ENCODE measurements around the gene RABGAP1L. TPM values are rescaled to one million over a fixed set of nuclear protein-coding genes. Genes with fewer than 3 reads are reported as not detected.
"Not testable (repeated sequence)": the region's sequence is repeated elsewhere in the genome, so short reads cannot be mapped to it uniquely, and the experiment has no call there.

Gene RABGAP1L
- total and polyA plus RNA-seq, 7 experiments from 2014 or later, result 38.4 to 97.4 (median 55.1) TPM

DNA sequence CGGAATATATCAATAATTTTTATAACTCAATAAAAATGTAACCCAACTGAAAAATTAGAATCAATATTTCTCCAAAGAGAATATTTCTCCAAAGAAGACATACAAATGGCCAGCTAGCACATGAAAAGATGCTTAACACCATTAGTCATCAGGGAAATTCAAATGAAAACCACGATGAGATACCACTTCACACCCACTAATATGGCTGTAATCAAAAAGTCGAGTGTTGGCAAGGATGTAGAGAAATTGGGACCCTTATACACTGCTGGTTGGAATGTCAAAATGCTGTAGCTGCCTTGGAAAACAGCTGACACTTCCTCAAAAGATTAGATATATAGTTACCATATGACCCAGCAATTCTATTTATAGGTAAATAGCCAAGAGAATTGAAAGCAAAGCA is 421.5 kb downstream of the RABGAP1L start:
- Histone ChIP-seq H3K9me3 (ENCODE audit: control insufficient read depth in 2 of 3, low read length in 3 of 3) (no peaks in the 10 kb centered on the region), H3K36me3 (ENCODE audit: control insufficient read depth in 2 of 3, insufficient read depth in 3 of 3, low read length in 3 of 3) (no peaks in the 10 kb centered on the region), H3K27ac (ENCODE audit: low read depth, low read length) (no peak overlapping the region), H3K4me3 (ENCODE audit: low read length) (no peak overlapping the region), H3K27me3 (ENCODE audit: control insufficient read depth in 2 of 2, insufficient read depth in 2 of 2, low read length in 2 of 2) (no peaks in the 10 kb centered on the region), H3K4me1 (ENCODE audit: control insufficient read depth in 2 of 2, insufficient read depth in 2 of 2, low read length in 2 of 2) (no peaks in the 10 kb centered on the region)
- intact Hi-C loops (cut with micrococcal nuclease), result no loop called here
- DNase-seq (no peak), ATAC-seq (no peak)
- peaks cover 2 to 36% (median 16%) of the 10 kb centered on the region in 11 donors for H3K9me3 Mint-ChIP-seq
- no peaks in the 10 kb centered on the region for H3K27me3 Mint-ChIP-seq
- H3K36me3 Mint-ChIP-seq, result peaks cover 2 to 43% (median 33%) of the 10 kb centered on the region in 5 donors
- peaks cover 0 to 5% (median 0%) of the 10 kb centered on the region in 7 donors for H3K4me1 Mint-ChIP-seq
- ChIA-PET CTCF (no interaction called here), POLR2A (no interaction called here)
- H3K27ac Mint-ChIP-seq, result no peak overlapping the region
- no peak overlapping the region for H3K4me3 Mint-ChIP-seq

DNA sequence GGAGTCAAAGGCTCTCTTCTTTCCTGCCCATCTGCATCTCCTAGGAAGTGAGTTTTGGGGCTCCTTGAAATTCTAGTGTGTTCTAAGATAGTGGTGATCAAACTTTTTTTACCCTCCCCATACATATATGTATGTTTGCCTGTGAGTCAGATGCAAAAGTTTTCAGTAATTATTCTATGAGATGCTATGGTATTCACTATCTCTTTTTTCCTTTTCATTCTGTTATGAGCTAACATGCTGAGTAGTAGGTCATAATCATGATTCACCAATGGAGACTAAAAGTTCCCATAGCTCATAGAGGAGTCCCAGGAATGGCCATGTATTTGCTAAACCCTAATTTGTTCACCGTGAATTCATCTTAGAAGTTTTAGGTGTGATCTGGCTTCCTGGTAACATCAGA is 424.0 kb downstream of the RABGAP1L start:
- Mint-ChIP-seq H3K36me3 (peaks cover 3 to 46% (median 33%) of the 10 kb centered on the region in 5 donors), H3K27me3 (no peaks in the 10 kb centered on the region), H3K4me1 (peaks cover 0 to 5% (median 0%) of the 10 kb centered on the region in 7 donors), H3K9me3 (peaks cover under 1 to 38% (median 12%) of the 10 kb centered on the region in 11 donors), H3K4me3 (no peak overlapping the region), H3K27ac (no peak overlapping the region)
- no peaks in the 10 kb centered on the region for H3K36me3 ChIP-seq (ENCODE audit: control insufficient read depth in 2 of 3, insufficient read depth in 3 of 3, low read length in 3 of 3)
- intact Hi-C loops (cut with micrococcal nuclease), result no loop called here
- H3K4me3 ChIP-seq (ENCODE audit: low read length), result no peak overlapping the region
- H3K27ac ChIP-seq (ENCODE audit: low read depth, low read length), result no peak overlapping the region
- ATAC-seq (no peak), DNase-seq (no peak)
- H3K27me3 ChIP-seq (ENCODE audit: control insufficient read depth in 2 of 2, insufficient read depth in 2 of 2, low read length in 2 of 2), result no peaks in the 10 kb centered on the region
- no peaks in the 10 kb centered on the region for H3K4me1 ChIP-seq (ENCODE audit: control insufficient read depth in 2 of 2, insufficient read depth in 2 of 2, low read length in 2 of 2)
- CTCF ChIA-PET, result no interaction called here
- H3K9me3 ChIP-seq (ENCODE audit: control insufficient read depth in 2 of 3, low read length in 3 of 3), result no peaks in the 10 kb centered on the region
- POLR2A ChIA-PET, result no interaction called here

- Mint-ChIP-seq H3K4me1 (peaks cover 0 to 3% (median 0%) of the 10 kb centered on the region in 7 donors), H3K36me3 (peaks cover 3 to 51% (median 36%) of the 10 kb centered on the region in 5 donors), H3K9me3 (peaks cover 8 to 43% (median 15%) of the 10 kb centered on the region in 11 donors), H3K27me3 (no peaks in the 10 kb centered on the region), H3K27ac (no peak overlapping the region), H3K4me3 (no peak overlapping the region)
- DNase-seq (no peak), ATAC-seq (no peak)
- Histone ChIP-seq H3K9me3 (ENCODE audit: control insufficient read depth in 2 of 3, low read length in 3 of 3) (no peaks in the 10 kb centered on the region), H3K27ac (ENCODE audit: low read depth, low read length) (no peak overlapping the region), H3K4me3 (ENCODE audit: low read length) (no peak overlapping the region), H3K27me3 (ENCODE audit: control insufficient read depth in 2 of 2, insufficient read depth in 2 of 2, low read length in 2 of 2) (no peaks in the 10 kb centered on the region), H3K4me1 (ENCODE audit: control insufficient read depth in 2 of 2, insufficient read depth in 2 of 2, low read length in 2 of 2) (no peaks in the 10 kb centered on the region), H3K36me3 (ENCODE audit: control insufficient read depth in 2 of 3, insufficient read depth in 3 of 3, low read length in 3 of 3) (no peaks in the 10 kb centered on the region)
- POLR2A ChIA-PET, result no interaction called here
- CTCF ChIA-PET, result no interaction called here
- intact Hi-C loops (cut with micrococcal nuclease), result no loop called here
Measured at GRCh38 chr1:174584071-174584470, 424.8 kb downstream of the RABGAP1L start.

- ATAC-seq; H3K27ac Mint-ChIP-seq; H3K27me3 ChIP-seq (ENCODE audit: control insufficient read depth in 2 of 2, insufficient read depth in 2 of 2, low read length in 2 of 2); H3K4me1 Mint-ChIP-seq; CTCF ChIA-PET; H3K4me3 ChIP-seq (ENCODE audit: low read length); POLR2A ChIA-PET; H3K4me3 Mint-ChIP-seq; H3K4me1 ChIP-seq (ENCODE audit: control insufficient read depth in 2 of 2, insufficient read depth in 2 of 2, low read length in 2 of 2); H3K27me3 Mint-ChIP-seq; H3K9me3 ChIP-seq (ENCODE audit: control insufficient read depth in 2 of 3, low read length in 3 of 3); intact Hi-C loops (cut with micrococcal nuclease); H3K27ac ChIP-seq (ENCODE audit: low read depth, low read length); DNase-seq; H3K36me3 ChIP-seq (ENCODE audit: control insufficient read depth in 2 of 3, insufficient read depth in 3 of 3, low read length in 3 of 3): not testable (repeated sequence)
- Mint-ChIP-seq H3K36me3 (peaks cover 0 to 40% (median 33%) of the 10 kb centered on the region in 5 donors), H3K9me3 (peaks cover 3 to 43% (median 17%) of the 10 kb centered on the region in 11 donors)
Measured at GRCh38 chr1:174588618-174589017, 429.3 kb downstream of the RABGAP1L start.

DNA sequence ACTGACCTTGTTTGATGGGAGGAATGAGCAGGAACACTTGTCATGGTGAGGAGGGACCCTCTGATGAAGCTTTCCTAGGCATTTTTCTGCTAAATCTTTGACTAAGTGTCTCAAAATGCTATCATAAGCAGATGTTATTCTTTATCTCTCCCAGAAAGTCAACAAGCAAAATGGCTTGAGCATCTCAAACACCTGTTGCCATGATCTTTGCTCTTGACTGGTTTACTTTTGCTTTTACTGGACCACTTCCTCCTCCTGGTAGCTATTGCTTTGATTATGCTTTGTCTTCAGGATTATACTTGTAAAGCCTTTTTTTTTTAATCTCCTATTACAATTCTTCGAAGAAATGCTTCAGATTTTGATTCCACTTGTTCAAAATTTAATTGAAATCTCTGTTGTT is 445.9 kb downstream of the RABGAP1L start:
- H3K27me3 Mint-ChIP-seq, result no peaks in the 10 kb centered on the region
- H3K27ac ChIP-seq (ENCODE audit: low read depth, low read length), result no peak overlapping the region
- ChIA-PET POLR2A (no interaction called here), CTCF (no interaction called here)
- H3K36me3 ChIP-seq (ENCODE audit: control insufficient read depth in 2 of 3, insufficient read depth in 3 of 3, low read length in 3 of 3), result no peaks in the 10 kb centered on the region
- H3K27me3 ChIP-seq (ENCODE audit: control insufficient read depth in 2 of 2, insufficient read depth in 2 of 2, low read length in 2 of 2), result no peaks in the 10 kb centered on the region
- no peak overlapping the region for H3K4me3 ChIP-seq (ENCODE audit: low read length)
- peaks cover 0 to 5% (median 0%) of the 10 kb centered on the region in 7 donors for H3K4me1 Mint-ChIP-seq
- H3K9me3 ChIP-seq (ENCODE audit: control insufficient read depth in 2 of 3, low read length in 3 of 3), result peaks cover 0 to 4% (median 0%) of the 10 kb centered on the region in 3 experiments
- DNase-seq (no peak), ATAC-seq (no peak)
- H3K4me1 ChIP-seq (ENCODE audit: control insufficient read depth in 2 of 2, insufficient read depth in 2 of 2, low read length in 2 of 2), result no peaks in the 10 kb centered on the region
- no peak overlapping the region for H3K4me3 Mint-ChIP-seq
- peaks cover 0 to 24% (median 10%) of the 10 kb centered on the region in 11 donors for H3K9me3 Mint-ChIP-seq
- H3K27ac Mint-ChIP-seq, result no peak overlapping the region
- intact Hi-C loops (cut with micrococcal nuclease), result no loop called here
- peaks cover 9 to 56% (median 38%) of the 10 kb centered on the region in 5 donors for H3K36me3 Mint-ChIP-seq

DNA sequence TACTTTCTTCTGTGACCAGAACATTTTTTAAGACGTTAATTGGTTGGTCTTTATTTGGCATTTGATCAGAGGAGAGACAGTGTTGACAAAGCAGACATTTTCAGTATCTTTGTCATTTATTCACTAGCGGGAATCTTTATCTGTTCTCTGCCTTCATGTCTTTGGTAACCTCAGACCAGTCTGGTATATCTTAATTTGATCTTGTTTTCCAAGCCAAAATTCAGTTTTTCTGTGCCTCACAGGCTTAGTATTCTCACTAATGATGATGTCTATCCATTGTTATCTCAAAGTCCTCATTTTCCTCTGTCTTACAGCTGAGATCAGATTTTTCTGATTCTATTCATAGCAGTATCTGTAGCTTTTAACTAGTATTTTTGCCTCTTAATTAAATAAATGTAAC is 447.2 kb downstream of the RABGAP1L start:
- ATAC-seq (no peak), DNase-seq (no peak)
- Mint-ChIP-seq H3K27ac (no peak overlapping the region), H3K9me3 (peaks cover 0 to 21% (median 9%) of the 10 kb centered on the region in 11 donors), H3K4me3 (no peak overlapping the region), H3K4me1 (peaks cover 0 to 5% (median 0%) of the 10 kb centered on the region in 7 donors), H3K36me3 (peaks cover 8 to 49% (median 28%) of the 10 kb centered on the region in 5 donors), H3K27me3 (no peaks in the 10 kb centered on the region)
- H3K27ac ChIP-seq (ENCODE audit: low read depth, low read length), result no peak overlapping the region
- no peaks in the 10 kb centered on the region for H3K36me3 ChIP-seq (ENCODE audit: control insufficient read depth in 2 of 3, insufficient read depth in 3 of 3, low read length in 3 of 3)
- intact Hi-C loops (cut with micrococcal nuclease), result no loop called here
- H3K4me3 ChIP-seq (ENCODE audit: low read length), result no peak overlapping the region
- H3K9me3 ChIP-seq (ENCODE audit: control insufficient read depth in 2 of 3, low read length in 3 of 3), result no peaks in the 10 kb centered on the region
- ChIA-PET POLR2A (no interaction called here), CTCF (no interaction called here)
- H3K27me3 ChIP-seq (ENCODE audit: control insufficient read depth in 2 of 2, insufficient read depth in 2 of 2, low read length in 2 of 2), result no peaks in the 10 kb centered on the region
- no peaks in the 10 kb centered on the region for H3K4me1 ChIP-seq (ENCODE audit: control insufficient read depth in 2 of 2, insufficient read depth in 2 of 2, low read length in 2 of 2)

GRCh38 chr1:174617905-174618304 is 458.6 kb downstream of the RABGAP1L start:
- H3K4me3 Mint-ChIP-seq; POLR2A ChIA-PET; H3K27me3 Mint-ChIP-seq; H3K9me3 ChIP-seq (ENCODE audit: control insufficient read depth in 2 of 3, low read length in 3 of 3); DNase-seq; H3K4me1 ChIP-seq (ENCODE audit: control insufficient read depth in 2 of 2, insufficient read depth in 2 of 2, low read length in 2 of 2); H3K27ac Mint-ChIP-seq; H3K4me1 Mint-ChIP-seq; intact Hi-C loops (cut with micrococcal nuclease); ATAC-seq; H3K4me3 ChIP-seq (ENCODE audit: low read length); H3K27ac ChIP-seq (ENCODE audit: low read depth, low read length); CTCF ChIA-PET; H3K36me3 ChIP-seq (ENCODE audit: control insufficient read depth in 2 of 3, insufficient read depth in 3 of 3, low read length in 3 of 3); H3K27me3 ChIP-seq (ENCODE audit: control insufficient read depth in 2 of 2, insufficient read depth in 2 of 2, low read length in 2 of 2): not testable (repeated sequence)
- Mint-ChIP-seq H3K9me3 (peaks cover 4 to 43% (median 17%) of the 10 kb centered on the region in 11 donors), H3K36me3 (peaks cover 0 to 53% (median 34%) of the 10 kb centered on the region in 5 donors)

Data from naive thymus-derived CD4-positive, alpha-beta T cell (primary cell).